Osteoblast (primary cell): Measurements from ENCODE around the gene HDAC5. TPM values are rescaled to one million over a fixed set of nuclear protein-coding genes. Genes with fewer than 3 reads are reported as not detected.

Source experiments
- DNase-seq: peaks from one replicate; pipeline ENCODE4 v3.0.0; 2011; ENCODE audit warnings: low spot score, mixed read lengths; ENCODE audit not compliant: insufficient read length; ENCODE audit errors: missing footprints
- H2AFZ ChIP-seq: 2 replicates; pipeline ENCODE4 v1.6.0; 2011; ENCODE audit warnings: mild to moderate bottlenecking, low read length
- H3K27ac ChIP-seq: 2 replicates; pipeline ENCODE4 v1.5.1; 2011; ENCODE audit warnings: mild to moderate bottlenecking, low read depth, low read length, moderate library complexity
- H3K27me3 ChIP-seq: 2 replicates; pipeline ENCODE4 v1.6.0; 2012; ENCODE audit warnings: mild to moderate bottlenecking, control low read depth, inconsistent platforms, low read length, moderate library complexity; ENCODE audit not compliant: insufficient read depth
- H3K36me3 ChIP-seq: 2 replicates; pipeline ENCODE4 v1.5.1; 2011; ENCODE audit warnings: mild to moderate bottlenecking, low read length, control low read depth, moderate library complexity; ENCODE audit not compliant: insufficient read depth
- H3K4me1 ChIP-seq: 2 replicates; pipeline ENCODE4 v1.5.1; 2011; ENCODE audit warnings: mild to moderate bottlenecking, low read length, control low read depth, moderate library complexity; ENCODE audit not compliant: insufficient read depth
- H3K4me2 ChIP-seq: 2 replicates; pipeline ENCODE4 v1.6.0; 2011; ENCODE audit warnings: mild to moderate bottlenecking, low read length; ENCODE audit not compliant: insufficient read depth
- H3K4me3 ChIP-seq: fragments of 200-600 bp; sonication (generic); 3 replicates; pipeline ENCODE4 v1.5.1; 2012; ENCODE audit warnings: mild to moderate bottlenecking, low read length, inconsistent platforms; ENCODE audit not compliant: insufficient read depth
- H3K79me2 ChIP-seq: 2 replicates; pipeline ENCODE4 v1.6.0; 2012; ENCODE audit warnings: mild to moderate bottlenecking, low read length, control low read depth, inconsistent platforms; ENCODE audit not compliant: insufficient read depth
- H3K9me3 ChIP-seq: 2 replicates; pipeline ENCODE4 v1.5.1; 2011; ENCODE audit warnings: low read depth, low read length, control low read depth
- H4K20me1 ChIP-seq: 2 replicates; pipeline ENCODE4 v1.6.0; 2012; ENCODE audit warnings: mild to moderate bottlenecking, low read length, control low read depth; ENCODE audit not compliant: insufficient read depth
- total RNA-seq: library from RNA; depleted of rRNA; stranded (reverse); fragments of >200 nt; gene quantifications from 2 replicates; pipeline ENCODE4 v1.2.3, GENCODE V29; 2012
- TF ChIP-seq, protein P1 (sequence below): IDR thresholded peaks from 2 replicates; pipeline ENCODE4 v1.5.1; 2011; ENCODE audit warnings: mild to moderate bottlenecking, low read depth, low read length, moderate library complexity; ENCODE audit errors: extremely low read depth

Gene HDAC5
- 69.2 and 85.4 TPM in 2 replicates for total RNA-seq

DNA sequence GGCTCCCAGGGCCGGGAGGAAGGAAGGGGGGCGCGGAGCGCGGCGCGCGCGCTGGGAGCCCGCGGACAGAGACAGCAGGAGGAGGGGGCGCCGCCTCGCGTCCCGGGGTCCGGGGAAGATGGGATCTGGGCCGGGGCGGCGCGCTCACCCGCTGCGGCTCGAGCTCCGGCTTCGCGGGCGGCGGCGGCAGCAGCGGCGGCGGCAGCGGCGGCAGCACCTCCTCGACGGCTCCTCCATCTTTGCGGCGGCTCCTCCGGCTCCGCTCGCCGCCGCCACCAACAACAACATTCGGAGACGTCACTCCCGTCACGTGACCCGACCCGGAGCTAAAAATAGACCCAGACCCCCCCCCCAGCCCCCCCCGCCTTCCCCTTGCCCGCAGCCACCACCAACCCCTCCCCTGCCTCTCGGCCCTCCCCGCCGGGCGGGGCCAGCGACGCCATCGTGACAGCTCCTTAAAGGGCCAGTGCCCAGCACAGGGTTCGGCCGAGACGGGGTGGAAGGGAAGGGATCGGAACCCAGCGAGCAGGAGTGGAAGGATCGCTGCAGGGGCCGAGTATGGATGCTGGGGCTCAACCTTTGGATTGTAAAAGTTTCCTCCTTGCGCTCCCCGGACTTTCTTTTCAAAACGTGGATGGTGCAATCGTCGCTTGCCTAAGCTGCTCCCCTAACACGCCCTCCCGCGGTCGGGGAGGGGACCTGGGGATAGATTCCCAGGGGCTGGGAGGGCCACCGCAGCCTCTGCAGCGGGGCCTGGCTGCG, at the start of gene HDAC5:
TSS of gene HDAC5 (minus strand) at position 286 of the 762 bp plus-strand sequence. CDS start 6,126 bp downstream, outside the sequence.
- peak within 1 kb of the TSS; percentile 90 for H3K4me2 ChIP-seq
- H3K27ac ChIP-seq, result peak within 1 kb of the TSS; percentile 94
- TF ChIP-seq, protein P1, sequence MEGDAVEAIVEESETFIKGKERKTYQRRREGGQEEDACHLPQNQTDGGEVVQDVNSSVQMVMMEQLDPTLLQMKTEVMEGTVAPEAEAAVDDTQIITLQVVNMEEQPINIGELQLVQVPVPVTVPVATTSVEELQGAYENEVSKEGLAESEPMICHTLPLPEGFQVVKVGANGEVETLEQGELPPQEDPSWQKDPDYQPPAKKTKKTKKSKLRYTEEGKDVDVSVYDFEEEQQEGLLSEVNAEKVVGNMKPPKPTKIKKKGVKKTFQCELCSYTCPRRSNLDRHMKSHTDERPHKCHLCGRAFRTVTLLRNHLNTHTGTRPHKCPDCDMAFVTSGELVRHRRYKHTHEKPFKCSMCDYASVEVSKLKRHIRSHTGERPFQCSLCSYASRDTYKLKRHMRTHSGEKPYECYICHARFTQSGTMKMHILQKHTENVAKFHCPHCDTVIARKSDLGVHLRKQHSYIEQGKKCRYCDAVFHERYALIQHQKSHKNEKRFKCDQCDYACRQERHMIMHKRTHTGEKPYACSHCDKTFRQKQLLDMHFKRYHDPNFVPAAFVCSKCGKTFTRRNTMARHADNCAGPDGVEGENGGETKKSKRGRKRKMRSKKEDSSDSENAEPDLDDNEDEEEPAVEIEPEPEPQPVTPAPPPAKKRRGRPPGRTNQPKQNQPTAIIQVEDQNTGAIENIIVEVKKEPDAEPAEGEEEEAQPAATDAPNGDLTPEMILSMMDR, result peak; percentile 40
- H3K79me2 ChIP-seq, result peaks cover 35% of the 10 kb centered on the region
- peak within 1 kb of the TSS; percentile 91 for H2AFZ ChIP-seq
- DNase-seq, result peak; percentile 99
- no peaks in the 10 kb centered on the region for H3K27me3 ChIP-seq
- peak within 1 kb of the TSS; percentile 80 for H3K4me3 ChIP-seq
- H3K4me1 ChIP-seq, result peaks cover 15% of the 10 kb centered on the region
- no peaks in the 10 kb centered on the region for H3K9me3 ChIP-seq
- no peaks in the 10 kb centered on the region for H3K36me3 ChIP-seq
- H4K20me1 ChIP-seq, result peaks cover 25% of the 10 kb centered on the region

DNA sequence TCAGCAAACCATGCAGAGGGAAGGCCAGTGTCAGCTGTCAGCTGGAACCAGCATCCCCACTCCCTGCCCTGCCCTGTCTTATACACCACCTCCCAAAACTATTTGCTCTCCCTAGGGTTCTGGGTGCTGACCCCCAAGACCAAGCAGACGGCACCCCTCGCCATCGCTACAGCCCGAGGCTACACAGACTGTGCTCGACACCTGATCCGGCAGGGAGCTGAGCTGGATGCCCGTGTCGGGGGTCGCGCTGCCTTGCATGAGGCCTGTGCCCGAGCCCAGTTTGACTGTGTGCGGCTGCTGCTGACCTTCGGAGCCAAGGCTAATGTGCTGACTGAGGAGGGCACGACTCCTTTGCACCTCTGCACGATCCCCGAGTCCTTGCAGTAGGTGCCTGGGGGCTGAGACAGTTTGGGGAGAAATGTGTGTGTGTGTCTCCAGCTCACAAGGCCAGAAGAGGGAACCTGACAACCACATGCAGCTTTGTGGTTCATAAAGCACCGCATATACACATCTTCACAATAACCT, 48.6 kb upstream of the HDAC5 start:
- Histone ChIP-seq H3K36me3 (no peaks in the 10 kb centered on the region), H3K4me2 (no peak overlapping the region), H3K27me3 (no peaks in the 10 kb centered on the region), H3K79me2 (no peaks in the 10 kb centered on the region), H3K4me3 (no peak overlapping the region), H2AFZ (no peak overlapping the region), H3K4me1 (peaks cover 13% of the 10 kb centered on the region), H4K20me1 (no peaks in the 10 kb centered on the region), H3K27ac (no peak overlapping the region), H3K9me3 (no peaks in the 10 kb centered on the region)
- peak; percentile 90 for DNase-seq
- TF ChIP-seq, protein P1, result no peak

DNA sequence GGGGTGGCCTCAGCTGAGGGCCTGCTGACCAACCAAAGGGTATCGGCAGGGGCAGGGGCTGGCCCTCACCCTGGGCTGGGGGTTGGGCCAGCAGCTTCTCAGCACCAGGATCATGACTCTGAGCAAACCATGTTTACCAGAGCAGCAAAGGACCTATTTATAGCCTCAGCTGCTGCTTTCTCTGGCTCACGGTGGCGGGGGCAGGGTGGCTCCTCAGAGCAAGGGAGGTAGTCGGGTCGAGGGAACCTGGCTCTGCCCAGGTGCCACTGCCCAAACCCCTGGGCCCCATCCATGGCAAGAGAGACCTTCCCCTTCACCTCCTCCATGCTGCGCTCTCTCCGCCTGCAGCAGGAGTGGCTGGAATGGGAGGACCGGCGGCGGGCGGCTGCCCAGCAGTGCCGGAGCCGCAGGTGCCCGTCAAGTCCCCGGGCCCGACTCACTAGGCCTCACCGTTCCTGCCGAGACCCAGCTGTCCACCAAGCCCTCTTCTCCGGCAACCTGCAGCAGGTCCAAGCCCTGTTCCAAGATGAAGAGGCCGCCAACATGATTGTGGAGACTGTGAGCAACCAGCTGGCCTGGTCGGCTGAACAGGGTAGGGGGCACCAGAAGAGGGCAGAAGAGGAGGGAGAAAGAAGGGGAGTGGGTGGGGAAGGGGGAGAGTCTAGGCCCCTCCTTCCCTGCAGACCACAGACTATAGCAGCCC, 47.2 kb upstream of the HDAC5 start, which contains the start of gene ASB16:
TSS of gene ASB16 (plus strand) at position 206 of the 703 bp plus-strand sequence. CDS start at position 292, 86 bp downstream.
- Histone ChIP-seq H3K27me3 (no peaks in the 10 kb centered on the region), H3K4me3 (peak within 1 kb of the TSS; percentile 54), H3K79me2 (no peaks in the 10 kb centered on the region), H2AFZ (peak within 1 kb of the TSS; percentile 51), H3K4me2 (peak within 1 kb of the TSS; percentile 70), H3K36me3 (no peaks in the 10 kb centered on the region), H3K9me3 (no peaks in the 10 kb centered on the region), H4K20me1 (no peaks in the 10 kb centered on the region), H3K27ac (no peak within 1 kb of the TSS), H3K4me1 (peaks cover 13% of the 10 kb centered on the region)
- TF ChIP-seq, protein P1, result no peak
- DNase-seq, result peak; percentile 94

DNA sequence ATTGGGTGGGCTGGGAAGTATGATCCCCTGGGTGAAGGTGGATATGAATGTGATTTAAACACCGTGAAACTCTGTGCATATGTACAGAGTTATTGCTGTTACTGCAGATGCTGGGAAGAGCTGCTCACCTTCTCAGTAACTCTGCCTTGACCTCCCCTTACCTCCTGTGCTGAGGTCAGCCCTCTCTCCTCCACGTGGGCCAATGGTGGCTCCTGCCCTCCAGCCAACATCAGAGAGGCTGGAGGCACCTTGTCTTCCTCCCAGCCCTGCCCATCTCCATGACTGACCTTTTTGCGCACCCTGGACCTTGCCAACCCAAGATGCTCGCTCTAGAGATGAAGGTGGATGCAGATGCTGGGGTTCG, 46.7 kb upstream of the HDAC5 start:
- Histone ChIP-seq H3K79me2 (no peaks in the 10 kb centered on the region), H3K27me3 (no peaks in the 10 kb centered on the region), H3K4me3 (peak overlapping the region; percentile 54), H4K20me1 (no peaks in the 10 kb centered on the region), H3K27ac (no peak overlapping the region), H3K36me3 (no peaks in the 10 kb centered on the region), H2AFZ (no peak overlapping the region), H3K4me2 (peak overlapping the region; percentile 70), H3K9me3 (no peaks in the 10 kb centered on the region), H3K4me1 (peaks cover 13% of the 10 kb centered on the region)
- TF ChIP-seq, protein P1, result no peak
- no peak for DNase-seq
